ENCODE results near the gene MGME1. TPM values are rescaled to one million over a fixed set of nuclear protein-coding genes. Genes with fewer than 3 reads are reported as not detected.

MGME1 gene
- total and polyA plus RNA-seq, 2 of the 13 experiments (the other 11 are each of a cell fraction or from before 2014, with no cell fraction given): 36.7 to 66.6 TPM

GRCh38 chr20:17958373-17959256 lies 10.2 kb upstream of the MGME1 start (continued):
- TF ChIP-seq MAF1 (CRISPR knock-in tag; IDR thresholded peaks at IDR 0.05; ENCODE audit: borderline replicate concordance) (no peak), THAP8 (CRISPR knock-in tag; IDR thresholded peaks at IDR 0.05; ENCODE audit: borderline replicate concordance) (no peak), CBX5 (CRISPR knock-in tag; IDR thresholded peaks at IDR 0.05; ENCODE audit: borderline replicate concordance) (0 out of 2 replicates have a peak, but pooled peaks have one; percentile 30), ZNF362 (CRISPR knock-in tag; IDR thresholded peaks at IDR 0.05; ENCODE audit: borderline replicate concordance) (peak; percentile 39; the same call in 1 of the 2 replicates), CAMTA2 (CRISPR knock-in tag; IDR thresholded peaks at IDR 0.05; ENCODE audit: borderline replicate concordance) (no peak), PPARG (CRISPR knock-in tag; conservative IDR thresholded peaks at IDR 0.05) (peak; percentile 87), FIP1L1 (IDR thresholded peaks at IDR 0.05; ENCODE audit: borderline replicate concordance, insufficient read depth, low read depth, low read length) (no peak), ZNF691 (CRISPR knock-in tag; IDR thresholded peaks at IDR 0.05; ENCODE audit: borderline replicate concordance, low read depth) (no peak), ZNF20 (CRISPR knock-in tag; IDR thresholded peaks at IDR 0.05) (peak; percentile 61; the same call in 1 of the 2 replicates), ZNF609 (CRISPR knock-in tag; IDR thresholded peaks at IDR 0.05; ENCODE audit: borderline replicate concordance) (peak; percentile 78), STAT5B (CRISPR knock-in tag; IDR thresholded peaks at IDR 0.05) (no peak), KLF9 (CRISPR knock-in tag; IDR thresholded peaks at IDR 0.05; ENCODE audit: low read depth) (0 out of 2 replicates have a peak, but pooled peaks have one; percentile 38), FUBP1 (CRISPR knock-in tag; IDR thresholded peaks at IDR 0.05; ENCODE audit: borderline replicate concordance) (0 out of 2 replicates have a peak, but pooled peaks have one; percentile 35), ZNF879 (CRISPR knock-in tag; IDR thresholded peaks at IDR 0.05) (no peak), EP300 (IDR thresholded peaks at IDR 0.05; ENCODE audit: low read depth in 2 of 2, low read length in 2 of 2) (peak in 1 of 2 experiments; percentile 88; a peak in 2 of 4 replicates), EP300 (CRISPR knock-in tag; IDR thresholded peaks at IDR 0.05; ENCODE audit: borderline replicate concordance) (peak; percentile 90; the same call in 1 of the 2 replicates), AGO2 (optimal IDR thresholded peaks at IDR 0.05; ENCODE audit: low read depth, low read length) (peak; percentile 16), HNRNPH1 (optimal IDR thresholded peaks at IDR 0.05; ENCODE audit: low read depth, low read length) (no peak)

Data from HepG2 (cell line).